GM12892 (cell line): ENCODE results near the gene XPNPEP1.

ENCODE experiments used
- POLR2A ChIP-seq: IDR thresholded peaks from 2 replicates; pipeline ENCODE4 v1.6.1; 2011; ENCODE audit warnings: low read depth, low read length, control low read depth
- POLR2AphosphoS5 ChIP-seq: IDR thresholded peaks from 2 replicates; pipeline ENCODE4 v1.6.1; 2011; ENCODE audit warnings: low read depth, low read length, control low read depth
- TAF1 ChIP-seq: IDR thresholded peaks from 2 replicates; pipeline ENCODE4 v1.6.1; 2011; ENCODE audit warnings: low read depth, mild to moderate bottlenecking, control low read depth, low read length, borderline replicate concordance

- no peak for TF ChIP-seq POLR2A
- no peak for TF ChIP-seq TAF1
- TF ChIP-seq POLR2AphosphoS5 = no peak
These were observed 16.8 kb upstream of the XPNPEP1 start for GRCh38 chr10:109940117-109940516.
